ENCODE results near the gene TLCD5.

GRCh38 chr11:120333801-120334200, 8.7 kb downstream of the TLCD5 start:
- TF ChIP-seq ZNF792 (tag by site-specific recombination; IDR thresholded peaks at IDR 0.05) (no peak), MZF1 (tag by site-specific recombination; IDR thresholded peaks at IDR 0.05; ENCODE audit: borderline replicate concordance) (no peak), ZNF776 (tag by site-specific recombination; IDR thresholded peaks at IDR 0.05; ENCODE audit: borderline replicate concordance) (no peak), ZNF530 (tag by site-specific recombination; IDR thresholded peaks at IDR 0.05; ENCODE audit: low read depth) (no peak), ZNF501 (tag by site-specific recombination; IDR thresholded peaks at IDR 0.05) (no peak), RBAK (tag by site-specific recombination; IDR thresholded peaks at IDR 0.05) (no peak), ZNF621 (tag by site-specific recombination; IDR thresholded peaks at IDR 0.05) (no peak), ZNF701 (tag by site-specific recombination; IDR thresholded peaks at IDR 0.05) (no peak), ZNF747 (tag by site-specific recombination; IDR thresholded peaks at IDR 0.05) (no peak)
- TF ChIP-seq, protein P1, sequence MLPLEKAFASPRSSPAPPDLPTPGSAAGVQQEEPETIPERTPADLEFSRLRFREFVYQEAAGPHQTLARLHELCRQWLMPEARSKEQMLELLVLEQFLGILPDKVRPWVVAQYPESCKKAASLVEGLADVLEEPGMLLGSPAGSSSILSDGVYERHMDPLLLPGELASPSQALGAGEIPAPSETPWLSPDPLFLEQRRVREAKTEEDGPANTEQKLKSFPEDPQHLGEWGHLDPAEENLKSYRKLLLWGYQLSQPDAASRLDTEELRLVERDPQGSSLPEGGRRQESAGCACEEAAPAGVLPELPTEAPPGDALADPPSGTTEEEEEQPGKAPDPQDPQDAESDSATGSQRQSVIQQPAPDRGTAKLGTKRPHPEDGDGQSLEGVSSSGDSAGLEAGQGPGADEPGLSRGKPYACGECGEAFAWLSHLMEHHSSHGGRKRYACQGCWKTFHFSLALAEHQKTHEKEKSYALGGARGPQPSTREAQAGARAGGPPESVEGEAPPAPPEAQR (tag by site-specific recombination; IDR thresholded peaks at IDR 0.05): no peak
- TF ChIP-seq, protein P2, sequence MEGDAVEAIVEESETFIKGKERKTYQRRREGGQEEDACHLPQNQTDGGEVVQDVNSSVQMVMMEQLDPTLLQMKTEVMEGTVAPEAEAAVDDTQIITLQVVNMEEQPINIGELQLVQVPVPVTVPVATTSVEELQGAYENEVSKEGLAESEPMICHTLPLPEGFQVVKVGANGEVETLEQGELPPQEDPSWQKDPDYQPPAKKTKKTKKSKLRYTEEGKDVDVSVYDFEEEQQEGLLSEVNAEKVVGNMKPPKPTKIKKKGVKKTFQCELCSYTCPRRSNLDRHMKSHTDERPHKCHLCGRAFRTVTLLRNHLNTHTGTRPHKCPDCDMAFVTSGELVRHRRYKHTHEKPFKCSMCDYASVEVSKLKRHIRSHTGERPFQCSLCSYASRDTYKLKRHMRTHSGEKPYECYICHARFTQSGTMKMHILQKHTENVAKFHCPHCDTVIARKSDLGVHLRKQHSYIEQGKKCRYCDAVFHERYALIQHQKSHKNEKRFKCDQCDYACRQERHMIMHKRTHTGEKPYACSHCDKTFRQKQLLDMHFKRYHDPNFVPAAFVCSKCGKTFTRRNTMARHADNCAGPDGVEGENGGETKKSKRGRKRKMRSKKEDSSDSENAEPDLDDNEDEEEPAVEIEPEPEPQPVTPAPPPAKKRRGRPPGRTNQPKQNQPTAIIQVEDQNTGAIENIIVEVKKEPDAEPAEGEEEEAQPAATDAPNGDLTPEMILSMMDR (tag by site-specific recombination; IDR thresholded peaks at IDR 0.05): no peak
- TF ChIP-seq, protein P3, sequence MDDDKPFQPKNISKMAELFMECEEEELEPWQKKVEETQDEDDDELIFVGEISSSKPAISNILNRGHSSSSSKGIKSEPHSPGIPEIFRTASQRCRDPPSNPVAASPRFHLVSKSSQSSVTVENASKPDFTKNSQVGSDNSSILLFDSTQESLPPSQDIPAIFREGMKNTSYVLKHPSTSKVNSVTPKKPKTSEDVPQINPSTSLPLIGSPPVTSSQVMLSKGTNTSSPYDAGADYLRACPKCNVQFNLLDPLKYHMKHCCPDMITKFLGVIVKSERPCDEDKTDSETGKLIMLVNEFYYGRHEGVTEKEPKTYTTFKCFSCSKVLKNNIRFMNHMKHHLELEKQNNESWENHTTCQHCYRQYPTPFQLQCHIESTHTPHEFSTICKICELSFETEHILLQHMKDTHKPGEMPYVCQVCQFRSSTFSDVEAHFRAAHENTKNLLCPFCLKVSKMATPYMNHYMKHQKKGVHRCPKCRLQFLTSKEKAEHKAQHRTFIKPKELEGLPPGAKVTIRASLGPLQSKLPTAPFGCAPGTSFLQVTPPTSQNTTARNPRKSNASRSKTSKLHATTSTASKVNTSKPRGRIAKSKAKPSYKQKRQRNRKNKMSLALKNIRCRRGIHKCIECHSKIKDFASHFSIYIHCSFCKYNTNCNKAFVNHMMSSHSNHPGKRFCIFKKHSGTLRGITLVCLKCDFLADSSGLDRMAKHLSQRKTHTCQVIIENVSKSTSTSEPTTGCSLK (tag by site-specific recombination; IDR thresholded peaks at IDR 0.05): no peak

All from HEK293 (cell line).